Panc1 (cell line): ENCODE data around the gene SELENOM.

Experiments used
- POLR2AphosphoS5 ChIP-seq: IDR thresholded peaks from 2 replicates; pipeline ENCODE4 v1.6.1; 2012; ENCODE audit warnings: mild to moderate bottlenecking, low read depth, low read length, moderate library complexity
- SIN3A ChIP-seq: IDR thresholded peaks from 2 replicates; pipeline ENCODE4 v1.6.1; 2012; ENCODE audit warnings: low read depth, mild to moderate bottlenecking, low read length, moderate library complexity, borderline replicate concordance; ENCODE audit not compliant: insufficient read depth
- TF ChIP-seq, protein P1 (sequence below): fragments of 450-650 bp; IDR thresholded peaks from 2 replicates; pipeline ENCODE4 v1.5.1; 2017; ENCODE audit warnings: mild to moderate bottlenecking

DNA sequence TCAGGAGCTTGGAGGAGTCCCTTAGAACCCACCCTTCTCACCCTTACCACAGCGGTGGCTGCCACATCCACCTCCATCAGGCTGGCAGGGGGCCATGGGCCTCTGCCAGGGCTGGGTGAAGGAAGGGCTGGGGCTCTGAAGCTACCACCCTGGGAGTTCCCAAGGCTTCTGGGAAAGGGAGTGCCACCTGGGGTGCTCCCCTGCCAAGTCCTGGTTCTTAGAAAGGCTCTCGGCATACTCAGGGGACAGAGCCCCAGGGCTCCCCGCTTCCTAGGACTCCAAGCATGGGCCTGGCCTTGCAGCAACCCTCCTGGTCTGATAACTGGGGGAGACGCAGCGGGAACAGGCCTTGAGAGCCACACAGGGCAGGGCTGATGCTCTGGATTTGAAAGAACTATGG, 33.4 kb upstream of the SELENOM start:
- TF ChIP-seq, protein P1, sequence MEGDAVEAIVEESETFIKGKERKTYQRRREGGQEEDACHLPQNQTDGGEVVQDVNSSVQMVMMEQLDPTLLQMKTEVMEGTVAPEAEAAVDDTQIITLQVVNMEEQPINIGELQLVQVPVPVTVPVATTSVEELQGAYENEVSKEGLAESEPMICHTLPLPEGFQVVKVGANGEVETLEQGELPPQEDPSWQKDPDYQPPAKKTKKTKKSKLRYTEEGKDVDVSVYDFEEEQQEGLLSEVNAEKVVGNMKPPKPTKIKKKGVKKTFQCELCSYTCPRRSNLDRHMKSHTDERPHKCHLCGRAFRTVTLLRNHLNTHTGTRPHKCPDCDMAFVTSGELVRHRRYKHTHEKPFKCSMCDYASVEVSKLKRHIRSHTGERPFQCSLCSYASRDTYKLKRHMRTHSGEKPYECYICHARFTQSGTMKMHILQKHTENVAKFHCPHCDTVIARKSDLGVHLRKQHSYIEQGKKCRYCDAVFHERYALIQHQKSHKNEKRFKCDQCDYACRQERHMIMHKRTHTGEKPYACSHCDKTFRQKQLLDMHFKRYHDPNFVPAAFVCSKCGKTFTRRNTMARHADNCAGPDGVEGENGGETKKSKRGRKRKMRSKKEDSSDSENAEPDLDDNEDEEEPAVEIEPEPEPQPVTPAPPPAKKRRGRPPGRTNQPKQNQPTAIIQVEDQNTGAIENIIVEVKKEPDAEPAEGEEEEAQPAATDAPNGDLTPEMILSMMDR = no peak
- TF ChIP-seq SIN3A (no peak), POLR2AphosphoS5 (no peak)
